Activated T-cell treated with anti-CD3 and anti-CD28 coated beads for 48 hours (primary cell): ENCODE data around the gene SLC12A7.
"Not testable (repeated sequence)": the region's sequence is repeated elsewhere in the genome, so short reads cannot be mapped to it uniquely, and the experiment has no call there.

Experiments
- DNase-seq: peaks from one replicate; pipeline ENCODE4 v3.0.0-alpha.2; 2020; ENCODE audit warnings: low read depth

SLC12A7 gene

GRCh38 chr5:1006656-1007071 is 105.2 kb downstream of the SLC12A7 start:
- DNase-seq = no peak

- no peak for DNase-seq
These were observed 105.8 kb downstream of the SLC12A7 start for GRCh38 chr5:1005904-1006655.

DNA sequence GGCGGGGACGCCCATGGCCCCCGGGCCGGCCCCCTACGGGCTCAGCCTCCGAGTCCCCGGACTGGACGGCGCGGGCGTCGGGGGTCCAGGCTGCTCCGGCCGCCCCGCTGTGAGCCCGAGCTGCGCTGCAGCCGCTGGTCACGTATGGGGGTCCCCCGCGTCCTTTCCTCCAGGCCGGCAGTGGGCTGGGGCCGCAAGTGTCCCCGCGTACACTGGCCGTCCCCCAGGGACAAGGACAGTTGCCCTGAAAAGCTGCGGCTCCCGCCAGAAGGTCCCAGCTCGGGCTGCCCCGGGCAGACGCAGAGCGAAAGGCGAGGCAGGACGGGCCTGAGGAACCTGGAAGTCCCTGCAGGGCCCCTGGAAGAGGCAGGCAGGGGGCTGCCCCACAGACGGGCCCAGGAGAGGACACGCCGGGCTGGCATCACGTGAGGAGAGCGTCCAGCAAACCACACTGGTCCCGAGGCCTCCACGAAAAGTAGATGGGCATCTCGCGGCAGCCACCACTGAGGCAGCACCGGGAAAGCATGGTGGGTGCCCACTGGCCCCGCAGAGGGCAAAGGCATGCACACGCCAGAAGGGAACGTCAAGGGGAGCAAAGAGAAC is 106.5 kb downstream of the SLC12A7 start:
- no peak for DNase-seq

- peak; percentile 30 for DNase-seq
These were observed 107.2 kb downstream of the SLC12A7 start for GRCh38 chr5:1004461-1005248.

- DNase-seq = no peak
These were observed 108.4 kb downstream of the SLC12A7 start for GRCh38 chr5:1003296-1003937.

GRCh38 chr5:1002836-1003235 is 109.0 kb downstream of the SLC12A7 start:
- no peak for DNase-seq

GRCh38 chr5:1002271-1002546 is 109.7 kb downstream of the SLC12A7 start:
- DNase-seq = no peak

- no peak for DNase-seq
These were observed 110.2 kb downstream of the SLC12A7 start for GRCh38 chr5:1001406-1002270.

DNA sequence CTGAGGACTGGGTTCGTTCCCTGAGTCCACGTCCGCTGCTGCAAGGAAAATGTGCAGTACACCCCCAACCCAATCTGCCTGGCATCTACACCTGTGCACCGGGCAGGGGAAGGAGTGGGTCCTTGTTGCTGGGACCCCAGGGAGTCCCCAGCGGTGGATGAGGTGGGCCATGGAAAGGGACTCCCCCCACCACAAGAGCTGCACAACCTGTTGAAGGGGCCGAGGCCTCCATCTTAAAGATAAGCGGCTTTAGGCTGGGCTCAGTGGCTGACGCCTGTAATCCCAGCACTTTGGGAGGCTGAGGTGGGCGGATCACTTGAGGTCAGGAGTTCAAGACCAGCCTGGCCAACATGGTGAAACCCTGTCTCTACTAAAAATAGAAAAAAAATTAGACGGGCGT is 111.0 kb downstream of the SLC12A7 start:
- not testable (repeated sequence) for DNase-seq
